8988T (cell line): ENCODE measurements around the gene MAN2B2.
"Not testable (repeated sequence)": the region's sequence is repeated elsewhere in the genome, so short reads cannot be mapped to it uniquely, and the experiment has no call there.

Experiments
- DNase-seq: peaks from one replicate; pipeline ENCODE4 v3.0.0; 2011

Gene MAN2B2

GRCh38 chr4:6619116-6619465 is 44.1 kb downstream of the MAN2B2 start:
- DNase-seq = no peak

- DNase-seq = no peak
These were observed 44.7 kb downstream of the MAN2B2 start for GRCh38 chr4:6619466-6620255.

- no peak for DNase-seq
These were observed 45.3 kb downstream of the MAN2B2 start for GRCh38 chr4:6620296-6620695.

GRCh38 chr4:6620891-6621555 is 46.0 kb downstream of the MAN2B2 start:
- DNase-seq = peak; percentile 44

- no peak for DNase-seq
These were observed 46.6 kb downstream of the MAN2B2 start for GRCh38 chr4:6621556-6621927.

- DNase-seq = no peak
These were observed 47.8 kb downstream of the MAN2B2 start for GRCh38 chr4:6622744-6623143.

GRCh38 chr4:6625256-6625655 is 50.3 kb downstream of the MAN2B2 start:
- no peak for DNase-seq

- no peak for DNase-seq
These were observed 51.1 kb downstream of the MAN2B2 start for GRCh38 chr4:6626066-6626465.

- DNase-seq = no peak
These were observed 52.8 kb downstream of the MAN2B2 start for GRCh38 chr4:6627832-6628231.

GRCh38 chr4:6628484-6628883 is 53.5 kb downstream of the MAN2B2 start:
- DNase-seq = not testable (repeated sequence)

GRCh38 chr4:6632125-6632524 is 57.1 kb downstream of the MAN2B2 start:
- no peak for DNase-seq

- no peak for DNase-seq
These were observed 58.3 kb downstream of the MAN2B2 start for GRCh38 chr4:6633091-6633906.

GRCh38 chr4:6634746-6635145 is 59.8 kb downstream of the MAN2B2 start:
- DNase-seq = no peak

- DNase-seq = no peak
These were observed 64.2 kb downstream of the MAN2B2 start for GRCh38 chr4:6639137-6639680.

GRCh38 chr4:6640292-6641163 is 65.5 kb downstream of the MAN2B2 start, which contains the start of gene MRFAP1:
MRFAP1 (plus strand) TSS chr4:6640685; CDS start chr4:6640863, 178 bp downstream.
- DNase-seq = peak; percentile 78

GRCh38 chr4:6641164-6641970 is 66.4 kb downstream of the MAN2B2 start:
- DNase-seq = no peak

GRCh38 chr4:6641971-6642320 is 67.0 kb downstream of the MAN2B2 start:
- no peak for DNase-seq

GRCh38 chr4:6643141-6643847 is 68.3 kb downstream of the MAN2B2 start:
- DNase-seq = no peak

GRCh38 chr4:6644792-6645530 is 70.0 kb downstream of the MAN2B2 start:
- DNase-seq = no peak

GRCh38 chr4:6647169-6647568 is 72.2 kb downstream of the MAN2B2 start:
- no peak for DNase-seq
